ENCODE measurements around the gene ACADS.

DNA sequence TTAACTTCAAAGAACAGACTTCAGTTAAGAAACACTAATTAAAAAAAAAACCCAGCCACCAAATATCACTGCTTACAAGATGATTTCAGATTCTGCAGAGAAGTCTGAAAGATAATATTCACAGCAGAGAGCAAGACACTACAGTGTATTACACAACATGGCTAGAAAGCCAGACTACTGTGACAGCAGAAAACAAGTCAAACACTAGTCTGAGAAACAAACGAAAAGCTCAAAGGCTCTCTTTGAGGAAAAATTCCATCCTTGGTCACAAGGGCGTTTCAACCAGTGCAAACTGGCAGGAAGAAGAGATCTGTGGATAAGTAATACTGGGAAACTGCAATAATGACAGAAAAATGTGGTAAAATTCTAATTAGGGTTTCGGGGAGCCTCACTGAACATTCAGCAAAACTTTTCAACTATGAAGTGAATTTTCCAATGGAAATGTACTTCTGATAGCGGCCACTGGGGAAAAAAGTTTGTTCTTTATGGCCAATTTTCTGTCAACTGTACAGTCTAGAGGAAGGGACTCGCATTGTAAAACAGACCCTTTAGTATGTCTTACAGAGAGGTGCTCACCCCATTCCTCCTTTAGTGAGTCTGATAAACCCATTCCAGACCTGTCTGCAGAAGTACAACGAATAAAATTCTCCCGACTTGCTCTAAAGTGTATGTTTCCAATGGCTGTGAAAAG, 50.4 kb downstream of the ACADS start:
- TF ChIP-seq, protein P1, sequence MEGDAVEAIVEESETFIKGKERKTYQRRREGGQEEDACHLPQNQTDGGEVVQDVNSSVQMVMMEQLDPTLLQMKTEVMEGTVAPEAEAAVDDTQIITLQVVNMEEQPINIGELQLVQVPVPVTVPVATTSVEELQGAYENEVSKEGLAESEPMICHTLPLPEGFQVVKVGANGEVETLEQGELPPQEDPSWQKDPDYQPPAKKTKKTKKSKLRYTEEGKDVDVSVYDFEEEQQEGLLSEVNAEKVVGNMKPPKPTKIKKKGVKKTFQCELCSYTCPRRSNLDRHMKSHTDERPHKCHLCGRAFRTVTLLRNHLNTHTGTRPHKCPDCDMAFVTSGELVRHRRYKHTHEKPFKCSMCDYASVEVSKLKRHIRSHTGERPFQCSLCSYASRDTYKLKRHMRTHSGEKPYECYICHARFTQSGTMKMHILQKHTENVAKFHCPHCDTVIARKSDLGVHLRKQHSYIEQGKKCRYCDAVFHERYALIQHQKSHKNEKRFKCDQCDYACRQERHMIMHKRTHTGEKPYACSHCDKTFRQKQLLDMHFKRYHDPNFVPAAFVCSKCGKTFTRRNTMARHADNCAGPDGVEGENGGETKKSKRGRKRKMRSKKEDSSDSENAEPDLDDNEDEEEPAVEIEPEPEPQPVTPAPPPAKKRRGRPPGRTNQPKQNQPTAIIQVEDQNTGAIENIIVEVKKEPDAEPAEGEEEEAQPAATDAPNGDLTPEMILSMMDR (IDR thresholded peaks at IDR 0.05): no peak
- no peak for TF ChIP-seq POLR2A (IDR thresholded peaks at IDR 0.05)
- TF ChIP-seq POLR2AphosphoS5 (IDR thresholded peaks at IDR 0.05): no peak
